K562 (cell line): Measurements from ENCODE around the gene ARFGEF2. TPM values are rescaled to one million over a fixed set of nuclear protein-coding genes. Genes with fewer than 3 reads are reported as not detected.

Experiments
- ATAC-seq: fragments of 200-7000 bp; cut with Tn5 transposase; 3 replicates; pipeline ENCODE4 v1.9.1; 2020; ENCODE audit warnings: moderate library complexity
- BruUV-seq: library from RNA; stranded (reverse); fragments of 400-500 nt; replicated peaks from 2 replicates; lab custom pipeline; 2021; lab: Mats Ljungman, UMichigan
- CTCF ChIA-PET: fragments of 300-600 bp; formaldehyde crosslinking; extraction: SDS; loops from one replicate; lab custom pipeline; 2021; ENCODE audit warnings: low intra/inter-chr PET ratio; lab: Yijun Ruan, JAX
- POLR2A ChIA-PET: fragments of 300-600, 350-650 bp; sonication (Branson Sonifier 250); formaldehyde crosslinking; extraction: SDS; loops from one replicate; lab custom pipeline; 2021; ENCODE audit warnings: antibody characterized with exemption, inconsistent platforms; lab: Yijun Ruan, JAX
- DNase-seq, 4 experiments: peaks; one replicate each; pipeline versions ENCODE4 v3.0.0 to v3.0.0-alpha.2; 2011 to 2018; ENCODE audit warnings: low spot score in 3 of 4, mixed read lengths in 3 of 4; ENCODE audit errors: extremely low read depth in 1 of 4
- FAIRE-seq: peaks from 2 replicates; lab custom pipeline; 2011; peaks lifted over from hg19 to GRCh38; lab: Jason Lieb, UNC
- H2AFZ ChIP-seq: 2 replicates; pipeline ENCODE4 v1.6.0; 2011; ENCODE audit warnings: low read depth, low read length, control low read depth, inconsistent platforms
- H3K27ac ChIP-seq: fragments of 200-600 bp; 3 replicates; pipeline ENCODE4 v1.8.0; 2011; ENCODE audit warnings: low read depth, mild to moderate bottlenecking, control low read depth, inconsistent platforms, low read length, moderate library complexity, mixed read lengths; ENCODE audit errors: extremely low read depth
- H3K27me3 ChIP-seq, 2 experiments: fragments of 300-600 bp in 1 of 2; 2 replicates in 1 of 2; 3 replicates in 1 of 2; pipeline versions ENCODE4 v1.6.0 to v1.8.0; 2011; ENCODE audit warnings: inconsistent platforms in 2 of 2, low read length in 2 of 2, mild to moderate bottlenecking in 1 of 2, mixed read lengths in 1 of 2, moderate library complexity in 1 of 2; ENCODE audit not compliant: control insufficient read depth in 2 of 2, insufficient read depth in 2 of 2
- H3K36me3 ChIP-seq: fragments of 300-600 bp; 3 replicates; pipeline ENCODE4 v1.8.0; 2011; ENCODE audit warnings: mild to moderate bottlenecking, low read length, inconsistent platforms; ENCODE audit not compliant: control insufficient read depth, insufficient read depth
- H3K4me1 ChIP-seq, 2 experiments: fragments of 200-600 bp in 1 of 2; replicated peaks in 1 of 2; 2 replicates in 1 of 2; 3 replicates in 1 of 2; pipeline versions ENCODE4 v1.5.1 to v1.8.0; 2011; ENCODE audit warnings: inconsistent platforms in 2 of 2, low read length in 2 of 2, mild to moderate bottlenecking in 1 of 2, mixed read lengths in 1 of 2, moderate library complexity in 1 of 2; ENCODE audit not compliant: control insufficient read depth in 2 of 2, insufficient read depth in 2 of 2
- H3K4me2 ChIP-seq: 2 replicates; pipeline ENCODE4 v1.6.1; 2011; ENCODE audit warnings: low read length, control low read depth, inconsistent platforms, mixed read lengths; ENCODE audit not compliant: insufficient read depth
- H3K4me3 ChIP-seq: fragments of 200-600 bp; sonication (generic), shearing (Covaris generic); 2 replicates; pipeline ENCODE4 v1.5.1; 2016; ENCODE audit warnings: control low read depth, inconsistent platforms
- H3K79me2 ChIP-seq: fragments of 200-600 bp; 3 replicates; pipeline ENCODE4 v1.8.0; 2011; ENCODE audit warnings: low read length, inconsistent platforms; ENCODE audit not compliant: control insufficient read depth, insufficient read depth
- H3K9ac ChIP-seq, 2 experiments: 2 replicates each; pipeline versions ENCODE4 v1.6.0 to v1.6.1; 2011; ENCODE audit warnings: low read depth in 2 of 2, low read length in 2 of 2, control low read depth in 1 of 2, inconsistent platforms in 1 of 2, mild to moderate bottlenecking in 1 of 2, mixed read lengths in 1 of 2; ENCODE audit not compliant: insufficient read depth in 1 of 2
- H3K9me1 ChIP-seq: one replicate; pipeline ENCODE4 v1.6.0; 2011; ENCODE audit warnings: inconsistent platforms, mild to moderate bottlenecking, low read length, moderate library complexity; ENCODE audit not compliant: control insufficient read depth, insufficient read depth
- H3K9me3 ChIP-seq: replicated peaks from 2 replicates; pipeline ENCODE4 v1.5.1; 2011; ENCODE audit warnings: low read depth, low read length, inconsistent platforms; ENCODE audit not compliant: control insufficient read depth, insufficient read depth
- H4K20me1 ChIP-seq: replicated peaks from 2 replicates; pipeline ENCODE4 v1.6.1; 2011; ENCODE audit warnings: low read length, inconsistent platforms, mixed read lengths; ENCODE audit not compliant: control insufficient read depth, insufficient read depth
- E2F3 ChIP-seq: fragments of 250-450 bp; sonication (Bioruptor Pico); IDR thresholded peaks from 2 replicates; pipeline ENCODE4 v1.4.0; 2020; ENCODE audit warnings: mild to moderate bottlenecking
- NCOR1 ChIP-seq: fragments of 450-650 bp; IDR thresholded peaks from 2 replicates; pipeline ENCODE4 v1.6.1; 2016; ENCODE audit warnings: mild to moderate bottlenecking, moderate library complexity
- OTX1 ChIP-seq: fragments of 450-650 bp; formaldehyde crosslinking; IDR thresholded peaks from 2 replicates; pipeline ENCODE4 v1.4.0; 2022; ENCODE audit warnings: mild to moderate bottlenecking
- POLR2AphosphoS2 ChIP-seq: IDR thresholded peaks from 2 replicates; pipeline ENCODE4 v1.6.1; 2012; ENCODE audit warnings: low read length, improper control_type of control experiment
- RBFOX2 ChIP-seq: fragments of 200-400 bp; formaldehyde crosslinking; IDR thresholded peaks from 2 replicates; pipeline ENCODE4 v1.6.1; 2017; ENCODE audit warnings: low read depth, mild to moderate bottlenecking, low read length, moderate library complexity
- RUNX1 ChIP-seq: sonication (generic); IDR thresholded peaks from 2 replicates; pipeline ENCODE4 v1.6.1; 2016; ENCODE audit warnings: antibody characterized with exemption, low read depth
- ZNF212 ChIP-seq: fragments of 450-650 bp; formaldehyde crosslinking; IDR thresholded peaks from 2 replicates; pipeline ENCODE4 v1.4.0; 2020; ENCODE audit warnings: mild to moderate bottlenecking
- ZNF644 ChIP-seq: fragments of 200-800 bp; sonication (Bioruptor generic); IDR thresholded peaks from 2 replicates; pipeline ENCODE4 v1.6.1; 2016; ENCODE audit warnings: low read depth, missing genetic modification characterization, missing compliant biosample characterization
- WGBS: fragments of 100-300 bp; shearing (Covaris generic); methylation state at CpG from one replicate; pipeline ENCODE4 v1.1.6; 2016; ENCODE audit warnings: low coverage, mixed read lengths; ENCODE audit not compliant: insufficient coverage; ENCODE audit errors: missing lambda C conversion rate; 5-methylcytosine and 5-hydroxymethylcytosine counted together
- in situ Hi-C: fragments of 300-500 bp; cut with MboI; formaldehyde crosslinking; loops from 4 replicates; pipeline ENCODE4 v1.15.0; 2018; ENCODE audit warnings: inconsistent platforms, mixed read lengths
- intact Hi-C: fragments of 100-400 bp; cut with micrococcal nuclease; formaldehyde crosslinking; loops from 2 replicates; pipeline ENCODE4 v1.14.2; 2022
- polyA plus RNA-seq, 8 experiments: library from polyadenylated mRNA; depleted of rRNA in 4 of 8; stranded (reverse) in 5 of 8; unstranded in 3 of 8; fragments of >200 nt; fragmentation: Nextera tagmentation in 2 of 8; fragmentation: Illumina TruSeq in 1 of 8; extraction: Ambion mirVana in 2 of 8; extraction: Trizol in 1 of 8; gene quantifications; 2 replicates each; pipeline versions ENCODE4 v1.2.1 to v1.2.3, GENCODE V29; 2011 to 2014; ENCODE audit warnings: inconsistent platforms in 1 of 8, missing spikeins in 1 of 8
- total RNA-seq, 7 experiments: library from RNA; depleted of rRNA in 6 of 7; stranded (reverse); fragments of >200 nt in 6 of 7; fragmentation: Illumina TruSeq in 2 of 7; extraction: Trizol in 2 of 7; gene quantifications; 2 replicates each; pipeline versions ENCODE4 v1.2.1 to v1.2.3, GENCODE V29; 2011 to 2021; ENCODE audit warnings: low replicate concordance in 1 of 7
- TF ChIP-seq, protein P1 (sequence below): fragments of 200-800 bp; sonication (Bioruptor generic); IDR thresholded peaks from 2 replicates; pipeline ENCODE4 v1.6.1; 2017; ENCODE audit warnings: missing genetic modification characterization, missing compliant biosample characterization
- TF ChIP-seq, protein P2 (sequence below): fragments of 450-650 bp; IDR thresholded peaks from 2 replicates; pipeline ENCODE4 v1.6.1; 2016; ENCODE audit warnings: low read depth, mild to moderate bottlenecking, moderate library complexity
- TF ChIP-seq, protein P3 (sequence below): sonication (generic); formaldehyde crosslinking; IDR thresholded peaks from 2 replicates; pipeline ENCODE4 v1.8.1; 2023; ENCODE audit warnings: missing genetic modification reagents, mild to moderate bottlenecking, borderline replicate concordance

ARFGEF2 gene
- total and polyA plus RNA-seq, 9 of the 15 experiments (the other 6 are each of a cell fraction or from before 2014, with no cell fraction given): 4.2 to 18.8 (median 13.7) TPM

DNA sequence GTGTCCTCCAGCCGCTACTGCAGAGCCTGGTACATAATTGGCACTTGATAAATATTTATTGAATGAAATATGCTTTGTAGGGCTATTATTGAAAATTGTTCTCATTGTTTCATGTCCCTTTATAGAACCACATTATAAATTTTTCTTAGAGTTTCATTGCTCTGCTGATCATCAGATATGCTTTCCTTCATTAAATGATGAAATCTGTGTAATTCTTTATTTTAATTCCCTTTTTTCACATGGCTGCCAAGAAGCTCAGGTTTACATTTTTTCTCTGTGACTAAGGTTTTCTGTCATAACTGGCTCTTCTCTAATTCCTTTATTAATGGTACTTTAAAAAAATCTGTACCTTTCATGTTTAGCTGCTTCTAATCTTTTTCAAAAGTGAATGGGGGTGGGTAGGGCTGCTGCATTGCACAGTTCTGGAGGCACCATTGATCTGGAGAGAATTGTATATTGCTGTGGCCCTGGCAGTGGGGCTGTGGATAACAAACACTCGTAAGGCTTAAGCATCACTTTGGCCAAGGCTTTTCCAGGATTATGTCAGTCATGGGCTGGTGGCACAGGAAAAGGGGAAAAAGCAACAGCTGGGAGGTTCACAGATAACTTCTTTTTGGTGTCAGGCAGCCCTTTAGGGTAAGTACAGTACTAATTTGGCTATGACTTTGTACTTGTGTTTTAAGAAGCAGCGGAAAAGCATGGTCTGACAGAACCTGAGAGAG is 43.8 kb downstream of the ARFGEF2 start:
- Histone ChIP-seq H3K9ac (no peak overlapping the region), H3K27me3 (no peaks in the 10 kb centered on the region), H3K4me3 (no peak overlapping the region), H3K27ac (no peak overlapping the region), H3K4me1 (no peaks in the 10 kb centered on the region), H2AFZ (no peak overlapping the region), H3K79me2 (no peaks in the 10 kb centered on the region), H4K20me1 (no peaks in the 10 kb centered on the region), H3K9me1 (no peaks in the 10 kb centered on the region), H3K9me3 (no peaks in the 10 kb centered on the region), H3K4me2 (no peak overlapping the region), H3K36me3 (peaks cover 52% of the 10 kb centered on the region; the same call in 2 of the 3 replicates)
- no peak for DNase-seq
- in situ Hi-C loops (no loop called here), intact Hi-C loops (no loop called here)
- no peak for FAIRE-seq
- CTCF ChIA-PET: no interaction called here
- 88% methylated on average over 3 of the region's 3 CpGs for WGBS
- POLR2A ChIA-PET: interaction anchor here (0.7 kb wide), 1 partner anchor 81 kb away, joined by 3 read pairs; no protein-coding TSS in a partner anchor
- no peak for ATAC-seq
- no TSS peak for BruUV-seq
- TF ChIP-seq, protein P1, sequence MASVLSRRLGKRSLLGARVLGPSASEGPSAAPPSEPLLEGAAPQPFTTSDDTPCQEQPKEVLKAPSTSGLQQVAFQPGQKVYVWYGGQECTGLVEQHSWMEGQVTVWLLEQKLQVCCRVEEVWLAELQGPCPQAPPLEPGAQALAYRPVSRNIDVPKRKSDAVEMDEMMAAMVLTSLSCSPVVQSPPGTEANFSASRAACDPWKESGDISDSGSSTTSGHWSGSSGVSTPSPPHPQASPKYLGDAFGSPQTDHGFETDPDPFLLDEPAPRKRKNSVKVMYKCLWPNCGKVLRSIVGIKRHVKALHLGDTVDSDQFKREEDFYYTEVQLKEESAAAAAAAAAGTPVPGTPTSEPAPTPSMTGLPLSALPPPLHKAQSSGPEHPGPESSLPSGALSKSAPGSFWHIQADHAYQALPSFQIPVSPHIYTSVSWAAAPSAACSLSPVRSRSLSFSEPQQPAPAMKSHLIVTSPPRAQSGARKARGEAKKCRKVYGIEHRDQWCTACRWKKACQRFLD (CRISPR knock-in tag): no peak
- TF ChIP-seq, protein P2, sequence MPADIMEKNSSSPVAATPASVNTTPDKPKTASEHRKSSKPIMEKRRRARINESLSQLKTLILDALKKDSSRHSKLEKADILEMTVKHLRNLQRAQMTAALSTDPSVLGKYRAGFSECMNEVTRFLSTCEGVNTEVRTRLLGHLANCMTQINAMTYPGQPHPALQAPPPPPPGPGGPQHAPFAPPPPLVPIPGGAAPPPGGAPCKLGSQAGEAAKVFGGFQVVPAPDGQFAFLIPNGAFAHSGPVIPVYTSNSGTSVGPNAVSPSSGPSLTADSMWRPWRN: no peak
- TF ChIP-seq ZNF212 (no peak), RUNX1 (no peak), ZNF644 (tag) (no peak), RBFOX2 (no peak), POLR2AphosphoS2 (no peak), OTX1 (CRISPR knock-in tag) (no peak), NCOR1 (no peak), E2F3 (CRISPR knock-in tag) (no peak)
- TF ChIP-seq, protein P3, sequence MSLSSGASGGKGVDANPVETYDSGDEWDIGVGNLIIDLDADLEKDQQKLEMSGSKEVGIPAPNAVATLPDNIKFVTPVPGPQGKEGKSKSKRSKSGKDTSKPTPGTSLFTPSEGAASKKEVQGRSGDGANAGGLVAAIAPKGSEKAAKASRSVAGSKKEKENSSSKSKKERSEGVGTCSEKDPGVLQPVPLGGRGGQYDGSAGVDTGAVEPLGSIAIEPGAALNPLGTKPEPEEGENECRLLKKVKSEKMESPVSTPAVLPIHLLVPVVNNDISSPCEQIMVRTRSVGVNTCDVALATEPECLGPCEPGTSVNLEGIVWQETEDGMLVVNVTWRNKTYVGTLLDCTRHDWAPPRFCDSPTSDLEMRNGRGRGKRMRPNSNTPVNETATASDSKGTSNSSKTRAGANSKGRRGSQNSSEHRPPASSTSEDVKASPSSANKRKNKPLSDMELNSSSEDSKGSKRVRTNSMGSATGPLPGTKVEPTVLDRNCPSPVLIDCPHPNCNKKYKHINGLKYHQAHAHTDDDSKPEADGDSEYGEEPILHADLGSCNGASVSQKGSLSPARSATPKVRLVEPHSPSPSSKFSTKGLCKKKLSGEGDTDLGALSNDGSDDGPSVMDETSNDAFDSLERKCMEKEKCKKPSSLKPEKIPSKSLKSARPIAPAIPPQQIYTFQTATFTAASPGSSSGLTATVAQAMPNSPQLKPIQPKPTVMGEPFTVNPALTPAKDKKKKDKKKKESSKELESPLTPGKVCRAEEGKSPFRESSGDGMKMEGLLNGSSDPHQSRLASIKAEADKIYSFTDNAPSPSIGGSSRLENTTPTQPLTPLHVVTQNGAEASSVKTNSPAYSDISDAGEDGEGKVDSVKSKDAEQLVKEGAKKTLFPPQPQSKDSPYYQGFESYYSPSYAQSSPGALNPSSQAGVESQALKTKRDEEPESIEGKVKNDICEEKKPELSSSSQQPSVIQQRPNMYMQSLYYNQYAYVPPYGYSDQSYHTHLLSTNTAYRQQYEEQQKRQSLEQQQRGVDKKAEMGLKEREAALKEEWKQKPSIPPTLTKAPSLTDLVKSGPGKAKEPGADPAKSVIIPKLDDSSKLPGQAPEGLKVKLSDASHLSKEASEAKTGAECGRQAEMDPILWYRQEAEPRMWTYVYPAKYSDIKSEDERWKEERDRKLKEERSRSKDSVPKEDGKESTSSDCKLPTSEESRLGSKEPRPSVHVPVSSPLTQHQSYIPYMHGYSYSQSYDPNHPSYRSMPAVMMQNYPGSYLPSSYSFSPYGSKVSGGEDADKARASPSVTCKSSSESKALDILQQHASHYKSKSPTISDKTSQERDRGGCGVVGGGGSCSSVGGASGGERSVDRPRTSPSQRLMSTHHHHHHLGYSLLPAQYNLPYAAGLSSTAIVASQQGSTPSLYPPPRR (CRISPR knock-in tag): no peak
